Nephron (organoid): ENCODE results near the gene OR6C2.
A peak's percentile ranks its signal among the peaks of the same experiment; 100 is the strongest.
"Not testable (repeated sequence)": the region's sequence is repeated elsewhere in the genome, so short reads cannot be mapped to it uniquely, and the experiment has no call there.

Source experiments
- H3K27ac Mint-ChIP-seq, 3 experiments: 2 replicates each; pipeline ENCODE4 v1.8.0; 2020; ENCODE audit warnings: mixed read lengths in 3 of 3, mild to moderate bottlenecking in 2 of 3, moderate library complexity in 1 of 3
- H3K27me3 Mint-ChIP-seq: 2 replicates; pipeline ENCODE4 v1.8.0; 2021; ENCODE audit warnings: low read depth, mild to moderate bottlenecking, moderate library complexity, mixed read lengths
- H3K36me3 Mint-ChIP-seq: 2 replicates; pipeline ENCODE4 v1.8.0; 2020; ENCODE audit warnings: low read depth, mixed read lengths
- H3K4me1 Mint-ChIP-seq: 2 replicates; pipeline ENCODE4 v1.8.0; 2020; ENCODE audit warnings: mixed read lengths
- H3K4me3 Mint-ChIP-seq, 3 experiments: 2 replicates each; pipeline ENCODE4 v1.8.0; 2020; ENCODE audit warnings: mild to moderate bottlenecking in 3 of 3, mixed read lengths in 3 of 3, moderate library complexity in 2 of 3
- H3K9me3 Mint-ChIP-seq: 2 replicates; pipeline ENCODE4 v1.8.0; 2020; ENCODE audit warnings: mixed read lengths
- CTCF ChIP-seq, 3 experiments: fragments of 200-600 bp; sonication (generic); IDR thresholded peaks; one replicate each; pipeline ENCODE4 v1.5.0; 2021; ENCODE audit warnings: antibody characterized with exemption in 3 of 3; ENCODE audit not compliant: unreplicated experiment in 3 of 3

Gene OR6C2

GRCh38 chr12:55472264-55472663 lies 28.4 kb downstream of the OR6C2 start:
- no peaks in the 10 kb centered on the region for H3K4me1 Mint-ChIP-seq
- no peaks in the 10 kb centered on the region for H3K27me3 Mint-ChIP-seq
- H3K27ac Mint-ChIP-seq = no peak overlapping the region
- H3K36me3 Mint-ChIP-seq = no peaks in the 10 kb centered on the region
- no peaks in the 10 kb centered on the region for H3K9me3 Mint-ChIP-seq
- no peak for TF ChIP-seq CTCF (IDR thresholded peaks at IDR 0.05; ENCODE audit: unreplicated experiment in 3 of 3)
- no peak overlapping the region for H3K4me3 Mint-ChIP-seq

GRCh38 chr12:55479136-55479535 lies 35.3 kb downstream of the OR6C2 start:
- H3K27me3 Mint-ChIP-seq, H3K9me3 Mint-ChIP-seq, H3K4me3 Mint-ChIP-seq, H3K36me3 Mint-ChIP-seq, H3K4me1 Mint-ChIP-seq, H3K27ac Mint-ChIP-seq: not testable (repeated sequence)

- H3K27ac Mint-ChIP-seq, H3K9me3 Mint-ChIP-seq, H3K4me1 Mint-ChIP-seq, H3K36me3 Mint-ChIP-seq, H3K27me3 Mint-ChIP-seq, H3K4me3 Mint-ChIP-seq: not testable (repeated sequence)
Observed at GRCh38 chr12:55484284-55484683, 40.4 kb downstream of the OR6C2 start.

GRCh38 chr12:55492078-55492477 lies 48.2 kb downstream of the OR6C2 start, which contains the start of gene OR6C68:
Gene OR6C68 (plus strand): TSS chr12:55492378. CDS start chr12:55492378, 0 bp downstream.
- H3K36me3 Mint-ChIP-seq = no peaks in the 10 kb centered on the region
- H3K9me3 Mint-ChIP-seq = no peaks in the 10 kb centered on the region
- H3K27me3 Mint-ChIP-seq = no peaks in the 10 kb centered on the region
- no peaks in the 10 kb centered on the region for H3K4me1 Mint-ChIP-seq
- no peak for TF ChIP-seq CTCF (IDR thresholded peaks at IDR 0.05; ENCODE audit: unreplicated experiment in 3 of 3)
- no peak within 1 kb of the TSS for H3K4me3 Mint-ChIP-seq
- no peak within 1 kb of the TSS for H3K27ac Mint-ChIP-seq

GRCh38 chr12:55495490-55495889 lies 51.6 kb downstream of the OR6C2 start:
- Mint-ChIP-seq H3K9me3 (no peaks in the 10 kb centered on the region), H3K27ac (no peak overlapping the region), H3K27me3 (no peaks in the 10 kb centered on the region), H3K36me3 (no peaks in the 10 kb centered on the region), H3K4me1 (peaks cover 6% of the 10 kb centered on the region), H3K4me3 (no peak overlapping the region)
- TF ChIP-seq CTCF (IDR thresholded peaks at IDR 0.05; ENCODE audit: unreplicated experiment in 3 of 3) = no peak

GRCh38 chr12:55499231-55499630 lies 55.4 kb downstream of the OR6C2 start:
- Mint-ChIP-seq H3K27ac (peak overlapping the region; percentile 70 to 94 (median 79)), H3K36me3 (no peaks in the 10 kb centered on the region), H3K4me3 (no peak overlapping the region), H3K9me3 (no peaks in the 10 kb centered on the region), H3K4me1 (peaks cover 6% of the 10 kb centered on the region), H3K27me3 (no peaks in the 10 kb centered on the region)
- TF ChIP-seq CTCF (IDR thresholded peaks at IDR 0.05; ENCODE audit: unreplicated experiment in 3 of 3) = no peak

- H3K4me3 Mint-ChIP-seq = peak overlapping the region in 1 of 3 experiments; percentile 3
Observed at GRCh38 chr12:55499810-55500252, 56.0 kb downstream of the OR6C2 start.

More at GRCh38 chr12:55499810-55500252, 56.0 kb downstream of the OR6C2 start:
- Mint-ChIP-seq H3K27me3 (no peaks in the 10 kb centered on the region), H3K27ac (peak overlapping the region; percentile 70 to 94 (median 79)), H3K4me1 (peaks cover 6% of the 10 kb centered on the region), H3K9me3 (no peaks in the 10 kb centered on the region), H3K36me3 (no peaks in the 10 kb centered on the region)
- TF ChIP-seq CTCF (IDR thresholded peaks at IDR 0.05; ENCODE audit: unreplicated experiment in 3 of 3) = no peak
